Measurements from ENCODE around the gene SYNDIG1.

SYNDIG1 gene

DNA sequence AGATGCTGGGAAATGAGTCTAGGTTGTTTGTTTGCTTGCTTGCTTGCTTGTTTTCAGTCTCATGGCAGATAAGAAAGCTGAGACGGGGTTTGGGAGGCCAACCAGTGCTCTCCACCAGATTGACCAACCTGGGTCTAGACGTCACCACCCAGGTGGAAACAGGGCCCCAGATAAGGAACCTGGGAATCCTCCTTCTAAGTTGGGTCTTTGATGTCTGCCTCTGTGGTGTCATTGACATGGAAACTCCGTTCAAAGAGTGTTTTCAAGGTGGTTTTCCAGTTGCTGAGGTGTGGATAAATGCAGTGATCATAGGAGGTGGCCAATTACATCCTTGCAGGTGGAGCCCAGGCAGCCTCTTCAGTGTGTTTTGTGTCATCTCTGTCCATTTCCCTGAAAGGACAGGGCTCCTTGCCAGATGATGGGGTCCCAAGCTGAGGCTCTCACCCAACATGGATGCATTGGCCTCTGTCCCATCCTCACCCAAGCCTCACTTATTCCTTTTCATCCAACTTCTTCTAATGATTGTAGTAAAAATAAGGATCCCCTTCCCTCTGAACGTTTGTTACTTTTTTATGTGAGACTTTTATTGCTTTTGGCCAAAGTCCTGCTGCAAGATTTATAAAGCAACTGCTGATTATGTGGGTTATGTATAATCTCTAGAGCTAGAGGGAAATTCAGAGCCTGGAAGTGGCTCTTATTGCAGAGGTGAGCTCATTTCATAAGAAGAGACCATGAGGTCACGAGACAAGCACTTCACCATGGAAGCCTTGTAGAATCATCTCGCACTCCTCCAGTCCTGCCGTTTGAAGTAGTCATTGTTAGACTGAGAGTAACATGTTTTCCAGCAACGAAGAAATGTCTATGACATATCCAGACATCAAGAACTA lies 32.0 kb upstream of the SYNDIG1 start:
- in situ Hi-C loops (cut with HindIII; ENCODE audit: low pct_ligation_motif_present, low sequenced_read_pairs) = no loop called here
- Histone ChIP-seq H3K27me3 (replicated peaks) (no peaks in the 10 kb centered on the region), H3K27ac (no peak overlapping the region), H3K4me3 (ENCODE audit: low read depth, low read length) (no peak overlapping the region), H3K36me3 (replicated peaks) (no peaks in the 10 kb centered on the region)
- DNase-seq = no peak
- TF ChIP-seq, protein P1, sequence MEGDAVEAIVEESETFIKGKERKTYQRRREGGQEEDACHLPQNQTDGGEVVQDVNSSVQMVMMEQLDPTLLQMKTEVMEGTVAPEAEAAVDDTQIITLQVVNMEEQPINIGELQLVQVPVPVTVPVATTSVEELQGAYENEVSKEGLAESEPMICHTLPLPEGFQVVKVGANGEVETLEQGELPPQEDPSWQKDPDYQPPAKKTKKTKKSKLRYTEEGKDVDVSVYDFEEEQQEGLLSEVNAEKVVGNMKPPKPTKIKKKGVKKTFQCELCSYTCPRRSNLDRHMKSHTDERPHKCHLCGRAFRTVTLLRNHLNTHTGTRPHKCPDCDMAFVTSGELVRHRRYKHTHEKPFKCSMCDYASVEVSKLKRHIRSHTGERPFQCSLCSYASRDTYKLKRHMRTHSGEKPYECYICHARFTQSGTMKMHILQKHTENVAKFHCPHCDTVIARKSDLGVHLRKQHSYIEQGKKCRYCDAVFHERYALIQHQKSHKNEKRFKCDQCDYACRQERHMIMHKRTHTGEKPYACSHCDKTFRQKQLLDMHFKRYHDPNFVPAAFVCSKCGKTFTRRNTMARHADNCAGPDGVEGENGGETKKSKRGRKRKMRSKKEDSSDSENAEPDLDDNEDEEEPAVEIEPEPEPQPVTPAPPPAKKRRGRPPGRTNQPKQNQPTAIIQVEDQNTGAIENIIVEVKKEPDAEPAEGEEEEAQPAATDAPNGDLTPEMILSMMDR (IDR thresholded peaks at IDR 0.05; ENCODE audit: low read depth, low read length, missing control alignments) = no peak

GRCh38 chr20:24438331-24438730 lies 31.1 kb upstream of the SYNDIG1 start:
- in situ Hi-C loops (cut with HindIII; ENCODE audit: low pct_ligation_motif_present, low sequenced_read_pairs) = no loop called here
- H3K27ac ChIP-seq = no peak overlapping the region
- DNase-seq = no peak
- TF ChIP-seq, protein P1 (IDR thresholded peaks at IDR 0.05; ENCODE audit: low read depth, low read length, missing control alignments) = no peak
- no peaks in the 10 kb centered on the region for H3K27me3 ChIP-seq (replicated peaks)
- H3K4me3 ChIP-seq (ENCODE audit: low read depth, low read length) = no peak overlapping the region
- H3K36me3 ChIP-seq (replicated peaks) = no peaks in the 10 kb centered on the region

GRCh38 chr20:24439737-24440387 lies 29.6 kb upstream of the SYNDIG1 start:
- TF ChIP-seq, protein P1 (IDR thresholded peaks at IDR 0.05; ENCODE audit: low read depth, low read length, missing control alignments) = no peak
- DNase-seq = no peak
- H3K27me3 ChIP-seq (replicated peaks) = no peaks in the 10 kb centered on the region
- no peaks in the 10 kb centered on the region for H3K36me3 ChIP-seq (replicated peaks)
- in situ Hi-C loops (cut with HindIII; ENCODE audit: low pct_ligation_motif_present, low sequenced_read_pairs) = no loop called here
- H3K4me3 ChIP-seq (ENCODE audit: low read depth, low read length) = no peak overlapping the region
- H3K27ac ChIP-seq = no peak overlapping the region

DNA sequence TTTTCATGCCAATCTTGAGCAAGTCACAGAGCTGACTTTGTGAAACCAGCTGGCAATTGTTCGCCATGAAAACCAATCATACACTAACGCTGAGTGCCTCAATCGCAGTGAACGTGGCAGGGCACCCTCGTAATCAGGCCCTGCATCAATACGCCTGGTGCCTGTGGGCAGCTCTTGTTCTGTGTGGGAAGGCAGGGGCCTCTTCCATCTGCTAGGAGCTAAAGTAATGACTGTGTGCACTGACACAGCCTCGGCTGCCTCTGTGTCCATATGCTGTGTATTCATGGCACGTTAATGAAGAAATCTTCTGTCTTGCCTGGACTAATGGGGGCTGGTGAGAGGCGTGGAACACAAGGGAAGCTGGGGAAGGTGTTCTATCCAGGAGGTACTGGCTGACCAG lies 27.8 kb upstream of the SYNDIG1 start:
- no peaks in the 10 kb centered on the region for H3K27me3 ChIP-seq (replicated peaks)
- H3K36me3 ChIP-seq (replicated peaks) = no peaks in the 10 kb centered on the region
- no peak overlapping the region for H3K4me3 ChIP-seq (ENCODE audit: low read depth, low read length)
- no peak for DNase-seq
- no peak overlapping the region for H3K27ac ChIP-seq
- TF ChIP-seq, protein P1 (IDR thresholded peaks at IDR 0.05; ENCODE audit: low read depth, low read length, missing control alignments) = no peak
- in situ Hi-C loops (cut with HindIII; ENCODE audit: low pct_ligation_motif_present, low sequenced_read_pairs) = no loop called here

DNA sequence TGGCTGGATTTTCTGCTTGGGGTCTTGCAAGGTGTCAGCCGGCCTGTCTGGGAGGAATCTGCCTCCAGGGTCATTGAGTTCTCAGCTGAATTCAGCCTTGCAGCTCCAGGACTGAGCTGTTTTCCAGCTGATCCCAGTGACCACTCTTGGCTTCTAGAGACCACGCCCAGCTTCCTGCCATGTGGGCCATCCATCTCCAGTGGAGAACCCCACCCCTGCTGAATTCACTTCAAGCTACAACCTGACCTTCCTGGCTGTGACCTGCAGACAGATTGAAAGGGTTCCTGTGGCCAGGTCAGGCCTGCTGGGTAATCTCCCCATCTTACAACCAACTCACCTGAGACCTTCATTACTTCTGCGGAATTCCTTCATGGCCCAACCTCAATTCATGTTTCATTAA lies 26.5 kb upstream of the SYNDIG1 start:
- TF ChIP-seq, protein P1 (IDR thresholded peaks at IDR 0.05; ENCODE audit: low read depth, low read length, missing control alignments) = no peak
- Histone ChIP-seq H3K4me3 (ENCODE audit: low read depth, low read length) (no peak overlapping the region), H3K27me3 (replicated peaks) (no peaks in the 10 kb centered on the region), H3K27ac (no peak overlapping the region), H3K36me3 (replicated peaks) (no peaks in the 10 kb centered on the region)
- DNase-seq = no peak
- in situ Hi-C loops (cut with HindIII; ENCODE audit: low pct_ligation_motif_present, low sequenced_read_pairs) = no loop called here

Data from brain microvascular endothelial cell (primary cell).